A673 (cell line): Measurements from ENCODE around the gene SH3RF3. TPM values are rescaled to one million over a fixed set of nuclear protein-coding genes. Genes with fewer than 3 reads are reported as not detected.

Experiments
- BruUV-seq: library from RNA; stranded (reverse); fragments of 400-500 nt; replicated peaks from 2 replicates; lab custom pipeline; 2021; lab: Mats Ljungman, UMichigan
- CTCF ChIA-PET: fragments of 300-600 bp; sonication (Branson Sonifier 250); formaldehyde crosslinking; loops from one replicate; lab custom pipeline; 2022; ENCODE audit warnings: antibody characterized with exemption; lab: Charles Lee
- POLR2A ChIA-PET: fragments of 300-600 bp; sonication (Branson Sonifier 250); formaldehyde crosslinking; loops from one replicate; lab custom pipeline; 2022; ENCODE audit warnings: antibody characterized with exemption; ENCODE audit not compliant: low non-redundant PET; lab: Charles Lee
- DNase-seq: peaks from one replicate; pipeline ENCODE4 v3.0.0-alpha.2; 2015; ENCODE audit warnings: low spot score
- H3K27ac ChIP-seq: fragments of 200-600 bp; sonication (generic); 2 replicates; pipeline ENCODE4 v1.5.1; 2016; ENCODE audit warnings: mixed run types, low read depth, mild to moderate bottlenecking, mixed read lengths, antibody characterized with exemption, low read length; ENCODE audit not compliant: poor library complexity, severe bottlenecking
- H3K27me3 ChIP-seq: fragments of 200-600 bp; sonication (generic); replicated peaks from 2 replicates; pipeline ENCODE4 v1.6.1; 2017; ENCODE audit warnings: mixed run types, low read depth, mild to moderate bottlenecking, mixed read lengths, antibody characterized with exemption, low read length; ENCODE audit not compliant: insufficient read depth, poor library complexity
- H3K36me3 ChIP-seq: fragments of 200-600 bp; sonication (generic); 2 replicates; pipeline ENCODE4 v1.6.1; 2016; ENCODE audit warnings: mixed run types, mild to moderate bottlenecking, mixed read lengths, antibody characterized with exemption, low read length; ENCODE audit not compliant: insufficient read depth, poor library complexity, severe bottlenecking
- H3K4me1 ChIP-seq: fragments of 200-600 bp; sonication (generic); 2 replicates; pipeline ENCODE4 v1.6.1; 2017; ENCODE audit warnings: mixed run types, mild to moderate bottlenecking, mixed read lengths, antibody characterized with exemption, low read length; ENCODE audit not compliant: insufficient read depth, poor library complexity, severe bottlenecking
- H3K4me3 ChIP-seq: fragments of 200-600 bp; sonication (generic); 2 replicates; pipeline ENCODE4 v1.5.1; 2016; ENCODE audit warnings: low read depth, mixed run types, mild to moderate bottlenecking, mixed read lengths, low read length; ENCODE audit not compliant: poor library complexity, severe bottlenecking
- H3K9me3 ChIP-seq: fragments of 200-600 bp; sonication (generic); 2 replicates; pipeline ENCODE4 v1.6.1; 2016; ENCODE audit warnings: mixed run types, low read depth, mild to moderate bottlenecking, mixed read lengths, antibody characterized with exemption, low read length; ENCODE audit not compliant: poor library complexity, severe bottlenecking
- EZH2 ChIP-seq: fragments of 200-600 bp; sonication (generic); IDR thresholded peaks from 2 replicates; pipeline ENCODE4 v1.6.1; 2017; ENCODE audit warnings: borderline replicate concordance, low read depth, mild to moderate bottlenecking, mixed read lengths, antibody characterized with exemption, low read length; ENCODE audit not compliant: poor library complexity, severe bottlenecking
- intact Hi-C: fragments of 100-400 bp; cut with micrococcal nuclease; formaldehyde crosslinking; loops from one replicate; pipeline ENCODE4 v1.10.0; 2022; ENCODE audit not compliant: unreplicated experiment
- total RNA-seq: library from RNA; stranded (reverse); gene quantifications from 2 replicates; pipeline ENCODE4 v1.2.3, GENCODE V29; 2021
- TF ChIP-seq, protein P1 (sequence below): fragments of 300-800, 200-600 bp; sonication (generic); conservative IDR thresholded peaks from 2 replicates; pipeline ENCODE4 v1.5.1; 2017; ENCODE audit warnings: low read depth, mild to moderate bottlenecking, antibody characterized with exemption, low read length, moderate library complexity, mixed read lengths

The SH3RF3 gene
- total RNA-seq, 1 experiment from 2014 or later: 0.15 TPM

DNA sequence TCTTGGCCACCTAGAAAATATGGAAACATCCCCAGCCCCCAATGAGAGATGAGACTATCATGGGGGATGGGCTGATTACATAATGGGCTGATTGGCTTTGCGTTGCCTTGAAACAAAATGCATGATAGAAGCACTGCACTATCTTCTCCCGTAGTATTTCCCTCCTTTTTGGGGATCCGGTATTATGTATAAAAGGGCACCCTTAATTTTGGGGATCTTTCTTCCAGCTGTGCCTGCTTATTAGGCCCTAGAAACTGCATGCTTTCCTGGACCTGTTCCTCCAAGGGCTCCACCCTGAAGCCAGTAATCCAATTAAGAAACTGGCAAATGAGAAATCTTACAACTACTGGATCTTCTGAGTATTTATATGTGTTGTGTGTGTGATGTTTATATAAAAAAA is 34.9 kb upstream of the SH3RF3 start:
- TF ChIP-seq, protein P1, sequence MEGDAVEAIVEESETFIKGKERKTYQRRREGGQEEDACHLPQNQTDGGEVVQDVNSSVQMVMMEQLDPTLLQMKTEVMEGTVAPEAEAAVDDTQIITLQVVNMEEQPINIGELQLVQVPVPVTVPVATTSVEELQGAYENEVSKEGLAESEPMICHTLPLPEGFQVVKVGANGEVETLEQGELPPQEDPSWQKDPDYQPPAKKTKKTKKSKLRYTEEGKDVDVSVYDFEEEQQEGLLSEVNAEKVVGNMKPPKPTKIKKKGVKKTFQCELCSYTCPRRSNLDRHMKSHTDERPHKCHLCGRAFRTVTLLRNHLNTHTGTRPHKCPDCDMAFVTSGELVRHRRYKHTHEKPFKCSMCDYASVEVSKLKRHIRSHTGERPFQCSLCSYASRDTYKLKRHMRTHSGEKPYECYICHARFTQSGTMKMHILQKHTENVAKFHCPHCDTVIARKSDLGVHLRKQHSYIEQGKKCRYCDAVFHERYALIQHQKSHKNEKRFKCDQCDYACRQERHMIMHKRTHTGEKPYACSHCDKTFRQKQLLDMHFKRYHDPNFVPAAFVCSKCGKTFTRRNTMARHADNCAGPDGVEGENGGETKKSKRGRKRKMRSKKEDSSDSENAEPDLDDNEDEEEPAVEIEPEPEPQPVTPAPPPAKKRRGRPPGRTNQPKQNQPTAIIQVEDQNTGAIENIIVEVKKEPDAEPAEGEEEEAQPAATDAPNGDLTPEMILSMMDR: no peak
- TF ChIP-seq EZH2: no peak
- BruUV-seq: no TSS peak
- CTCF ChIA-PET: no interaction called here
- Histone ChIP-seq H3K27ac (no peak overlapping the region), H3K4me1 (no peaks in the 10 kb centered on the region), H3K36me3 (no peaks in the 10 kb centered on the region), H3K4me3 (no peak overlapping the region), H3K27me3 (no peaks in the 10 kb centered on the region), H3K9me3 (peaks cover 7% of the 10 kb centered on the region)
- DNase-seq: no peak
- POLR2A ChIA-PET: no interaction called here
- intact Hi-C loops: no loop called here

DNA sequence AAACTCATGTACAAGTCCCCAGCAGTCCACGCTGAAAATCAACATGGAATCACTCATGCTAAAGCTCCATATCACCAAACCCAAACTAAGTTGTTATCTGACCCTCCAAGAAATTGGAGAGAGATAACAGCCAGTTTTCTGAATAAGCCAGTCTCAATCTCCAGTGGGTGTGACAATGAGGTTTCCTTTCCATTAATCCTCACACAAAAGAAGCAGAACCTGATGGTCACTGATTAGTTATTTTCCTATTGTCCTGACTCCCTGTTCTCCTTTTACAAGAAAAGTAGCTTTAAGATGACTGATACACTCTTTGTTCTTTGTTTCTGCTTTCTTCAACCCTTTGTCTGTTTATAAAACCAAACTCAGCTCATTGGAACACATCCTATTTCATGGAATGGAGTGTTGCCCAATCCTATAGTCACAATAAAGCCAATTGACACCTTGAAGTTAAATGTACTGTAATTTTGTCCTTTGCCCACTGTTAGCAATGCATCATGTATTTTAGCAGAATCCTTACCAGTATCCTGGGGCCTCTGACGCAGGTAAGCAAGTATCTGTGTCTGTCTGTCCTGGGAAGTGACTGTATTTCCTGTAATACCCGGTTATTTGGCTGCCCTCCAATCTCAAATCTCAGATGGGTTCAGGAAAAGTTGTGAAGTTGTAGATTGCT is 30.6 kb upstream of the SH3RF3 start:
- Histone ChIP-seq H3K9me3 (peaks cover 7% of the 10 kb centered on the region), H3K36me3 (no peaks in the 10 kb centered on the region), H3K27ac (no peak overlapping the region), H3K27me3 (peaks cover 9% of the 10 kb centered on the region), H3K4me3 (no peak overlapping the region), H3K4me1 (no peaks in the 10 kb centered on the region)
- POLR2A ChIA-PET: no interaction called here
- CTCF ChIA-PET: no interaction called here
- no peak for DNase-seq
- BruUV-seq: no TSS peak
- TF ChIP-seq EZH2: no peak
- TF ChIP-seq, protein P1: no peak
- intact Hi-C loops: no loop called here

DNA sequence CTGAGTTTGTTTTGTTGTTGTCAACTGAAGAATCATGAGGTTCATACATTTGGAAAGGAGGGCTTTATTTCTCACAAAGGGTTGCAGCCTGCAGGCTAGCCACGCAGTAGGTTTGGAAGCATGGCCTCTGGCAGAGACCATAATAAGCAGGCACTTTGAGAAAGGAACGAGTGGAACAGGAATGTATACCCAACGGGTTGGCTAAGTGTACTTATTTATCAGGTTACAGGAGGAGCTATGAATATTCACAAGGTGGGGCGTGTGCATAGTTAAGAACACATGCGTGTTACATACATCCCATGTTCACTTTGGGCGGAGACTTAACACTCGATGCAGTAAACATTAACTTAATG is 30.1 kb upstream of the SH3RF3 start:
- Histone ChIP-seq H3K4me1 (no peaks in the 10 kb centered on the region), H3K27me3 (peaks cover 9% of the 10 kb centered on the region), H3K27ac (no peak overlapping the region), H3K36me3 (no peaks in the 10 kb centered on the region), H3K4me3 (no peak overlapping the region), H3K9me3 (peaks cover 4% of the 10 kb centered on the region)
- BruUV-seq: no TSS peak
- ChIA-PET CTCF (no interaction called here), POLR2A (interaction anchor here (0.6 kb wide), 1 partner anchor 511 kb away, joined by 3 read pairs; no protein-coding TSS in a partner anchor)
- no peak for DNase-seq
- intact Hi-C loops: no loop called here
- no peak for TF ChIP-seq EZH2
- TF ChIP-seq, protein P1: no peak
